NCI-H748 treated with DMSO at 0.1 percent for 48 hours (cell line): ENCODE results near the gene EMP1.

ENCODE experiments used
- DNase-seq: peaks from one replicate; lab custom pipeline; 2025; lab: John Stamatoyannopoulos, UW

The EMP1 gene

GRCh38 chr12:13223179-13223804 lies 26.8 kb downstream of the EMP1 start:
- DNase-seq: no peak

GRCh38 chr12:13223941-13224340 lies 27.4 kb downstream of the EMP1 start:
- no peak for DNase-seq

- DNase-seq: no peak
Observed at GRCh38 chr12:13227191-13227590, 30.7 kb downstream of the EMP1 start.

GRCh38 chr12:13228579-13228978 lies 32.1 kb downstream of the EMP1 start:
- DNase-seq: no peak

- no peak for DNase-seq
Observed at GRCh38 chr12:13229504-13229903, 33.0 kb downstream of the EMP1 start.

- no peak for DNase-seq
Observed at GRCh38 chr12:13230500-13230899, 34.0 kb downstream of the EMP1 start.

- no peak for DNase-seq
Observed at GRCh38 chr12:13233830-13234641, 37.5 kb downstream of the EMP1 start.

GRCh38 chr12:13238204-13238603 lies 41.7 kb downstream of the EMP1 start:
- no peak for DNase-seq

GRCh38 chr12:13241833-13242488 lies 45.4 kb downstream of the EMP1 start:
- DNase-seq: no peak

- no peak for DNase-seq
Observed at GRCh38 chr12:13242936-13243335, 46.4 kb downstream of the EMP1 start.

- DNase-seq: no peak
Observed at GRCh38 chr12:13243516-13244070, 47.1 kb downstream of the EMP1 start.

GRCh38 chr12:13247596-13247995 lies 51.1 kb downstream of the EMP1 start:
- DNase-seq: no peak

- no peak for DNase-seq
Observed at GRCh38 chr12:13248964-13249363, 52.4 kb downstream of the EMP1 start.

- DNase-seq: no peak
Observed at GRCh38 chr12:13250416-13250815, 53.9 kb downstream of the EMP1 start.

GRCh38 chr12:13251521-13251920 lies 55.0 kb downstream of the EMP1 start:
- no peak for DNase-seq

GRCh38 chr12:13252024-13252423 lies 55.5 kb downstream of the EMP1 start:
- no peak for DNase-seq

- no peak for DNase-seq
Observed at GRCh38 chr12:13252616-13253015, 56.1 kb downstream of the EMP1 start.

- DNase-seq: no peak
Observed at GRCh38 chr12:13253966-13254760, 57.6 kb downstream of the EMP1 start.

- DNase-seq: peak; percentile 23
Observed at GRCh38 chr12:13255792-13256691, 59.5 kb downstream of the EMP1 start.

- DNase-seq: no peak
Observed at GRCh38 chr12:13256692-13257045, 60.1 kb downstream of the EMP1 start.

GRCh38 chr12:13257356-13257875 lies 60.9 kb downstream of the EMP1 start:
- DNase-seq: no peak
